Measurements from ENCODE around the gene PRKG1. TPM values are rescaled to one million over a fixed set of nuclear protein-coding genes. Genes with fewer than 3 reads are reported as not detected.

Gene PRKG1
- total RNA-seq, 1 experiment from 2014 or later, result 16.5 TPM

DNA sequence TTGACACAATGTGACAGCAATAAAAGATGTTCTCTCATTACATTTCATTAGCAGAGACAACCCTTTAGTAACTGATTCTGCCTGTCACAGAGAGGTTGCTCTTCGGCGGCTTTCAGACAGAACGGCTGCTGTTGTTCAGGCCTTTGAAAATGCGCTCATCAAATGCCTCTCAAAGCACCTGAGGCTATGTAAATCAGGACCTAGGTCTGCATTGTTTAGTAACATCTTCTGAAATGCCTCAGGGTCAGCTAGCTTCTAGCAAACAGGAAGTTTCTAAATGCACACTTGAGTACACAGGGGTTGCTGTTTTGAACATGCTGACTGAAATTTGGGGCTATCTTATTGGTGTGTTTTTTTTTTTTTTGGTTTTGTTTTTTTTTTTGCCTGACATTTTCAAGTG is 1096.5 kb downstream of the PRKG1 start:
- Mint-ChIP-seq H3K27ac (peak overlapping the region; percentile 92), H3K4me3 (peak overlapping the region; percentile 4; the same call in 1 of the 2 replicates), H3K27me3 (ENCODE audit: low read depth) (no peaks in the 10 kb centered on the region), H3K4me1 (peaks cover 37% of the 10 kb centered on the region), H3K36me3 (peaks cover 29% of the 10 kb centered on the region), H3K9me3 (peaks cover 28% of the 10 kb centered on the region)
- DNase-seq (ENCODE audit: low spot score), result no peak
- ATAC-seq, result peak; percentile 96
- CTCF ChIA-PET, result no interaction called here
- POLR2A ChIA-PET, result no interaction called here
- TF ChIP-seq, protein P1, sequence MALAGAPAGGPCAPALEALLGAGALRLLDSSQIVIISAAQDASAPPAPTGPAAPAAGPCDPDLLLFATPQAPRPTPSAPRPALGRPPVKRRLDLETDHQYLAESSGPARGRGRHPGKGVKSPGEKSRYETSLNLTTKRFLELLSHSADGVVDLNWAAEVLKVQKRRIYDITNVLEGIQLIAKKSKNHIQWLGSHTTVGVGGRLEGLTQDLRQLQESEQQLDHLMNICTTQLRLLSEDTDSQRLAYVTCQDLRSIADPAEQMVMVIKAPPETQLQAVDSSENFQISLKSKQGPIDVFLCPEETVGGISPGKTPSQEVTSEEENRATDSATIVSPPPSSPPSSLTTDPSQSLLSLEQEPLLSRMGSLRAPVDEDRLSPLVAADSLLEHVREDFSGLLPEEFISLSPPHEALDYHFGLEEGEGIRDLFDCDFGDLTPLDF (CRISPR knock-in tag; IDR thresholded peaks at IDR 0.05), result no peak
- TF ChIP-seq, protein P2, sequence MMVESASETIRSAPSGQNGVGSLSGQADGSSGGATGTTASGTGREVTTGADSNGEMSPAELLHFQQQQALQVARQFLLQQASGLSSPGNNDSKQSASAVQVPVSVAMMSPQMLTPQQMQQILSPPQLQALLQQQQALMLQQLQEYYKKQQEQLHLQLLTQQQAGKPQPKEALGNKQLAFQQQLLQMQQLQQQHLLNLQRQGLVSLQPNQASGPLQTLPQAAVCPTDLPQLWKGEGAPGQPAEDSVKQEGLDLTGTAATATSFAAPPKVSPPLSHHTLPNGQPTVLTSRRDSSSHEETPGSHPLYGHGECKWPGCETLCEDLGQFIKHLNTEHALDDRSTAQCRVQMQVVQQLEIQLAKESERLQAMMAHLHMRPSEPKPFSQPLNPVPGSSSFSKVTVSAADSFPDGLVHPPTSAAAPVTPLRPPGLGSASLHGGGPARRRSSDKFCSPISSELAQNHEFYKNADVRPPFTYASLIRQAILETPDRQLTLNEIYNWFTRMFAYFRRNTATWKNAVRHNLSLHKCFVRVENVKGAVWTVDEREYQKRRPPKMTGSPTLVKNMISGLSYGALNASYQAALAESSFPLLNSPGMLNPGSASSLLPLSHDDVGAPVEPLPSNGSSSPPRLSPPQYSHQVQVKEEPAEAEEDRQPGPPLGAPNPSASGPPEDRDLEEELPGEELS (CRISPR knock-in tag; IDR thresholded peaks at IDR 0.05), result peak; percentile 30; the same call in 1 of the 2 replicates

DNA sequence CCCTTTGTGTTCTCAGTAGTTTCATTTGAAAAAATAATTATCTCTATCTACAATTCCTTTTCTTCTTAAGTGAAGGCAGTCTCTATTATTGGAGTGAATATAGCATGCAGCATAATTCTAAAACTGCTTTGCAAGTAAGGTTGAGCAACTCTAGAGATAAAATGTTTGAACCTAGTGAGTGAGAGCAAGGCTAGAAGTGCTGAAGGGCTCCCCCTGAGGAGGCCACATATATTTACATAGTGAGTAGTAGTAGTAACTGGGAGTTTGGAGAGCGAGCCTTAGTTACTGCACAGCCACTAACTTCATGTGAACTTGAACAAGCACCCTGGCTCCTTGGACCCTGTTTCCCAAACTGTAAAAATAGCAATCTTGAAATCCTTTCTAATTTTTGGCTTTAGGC is 1098.3 kb downstream of the PRKG1 start:
- TF ChIP-seq, protein P3, sequence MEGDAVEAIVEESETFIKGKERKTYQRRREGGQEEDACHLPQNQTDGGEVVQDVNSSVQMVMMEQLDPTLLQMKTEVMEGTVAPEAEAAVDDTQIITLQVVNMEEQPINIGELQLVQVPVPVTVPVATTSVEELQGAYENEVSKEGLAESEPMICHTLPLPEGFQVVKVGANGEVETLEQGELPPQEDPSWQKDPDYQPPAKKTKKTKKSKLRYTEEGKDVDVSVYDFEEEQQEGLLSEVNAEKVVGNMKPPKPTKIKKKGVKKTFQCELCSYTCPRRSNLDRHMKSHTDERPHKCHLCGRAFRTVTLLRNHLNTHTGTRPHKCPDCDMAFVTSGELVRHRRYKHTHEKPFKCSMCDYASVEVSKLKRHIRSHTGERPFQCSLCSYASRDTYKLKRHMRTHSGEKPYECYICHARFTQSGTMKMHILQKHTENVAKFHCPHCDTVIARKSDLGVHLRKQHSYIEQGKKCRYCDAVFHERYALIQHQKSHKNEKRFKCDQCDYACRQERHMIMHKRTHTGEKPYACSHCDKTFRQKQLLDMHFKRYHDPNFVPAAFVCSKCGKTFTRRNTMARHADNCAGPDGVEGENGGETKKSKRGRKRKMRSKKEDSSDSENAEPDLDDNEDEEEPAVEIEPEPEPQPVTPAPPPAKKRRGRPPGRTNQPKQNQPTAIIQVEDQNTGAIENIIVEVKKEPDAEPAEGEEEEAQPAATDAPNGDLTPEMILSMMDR (IDR thresholded peaks at IDR 0.05), result no peak
- TF ChIP-seq CREB1 (CRISPR knock-in tag; IDR thresholded peaks at IDR 0.05) (no peak), ESRRA (CRISPR knock-in tag; IDR thresholded peaks at IDR 0.05; ENCODE audit: borderline replicate concordance) (no peak), SP1 (CRISPR knock-in tag; conservative IDR thresholded peaks at IDR 0.05) (no peak), SOX15 (CRISPR knock-in tag; IDR thresholded peaks at IDR 0.05) (no peak), RORB (CRISPR knock-in tag; IDR thresholded peaks at IDR 0.05) (no peak), ELF4 (CRISPR knock-in tag; IDR thresholded peaks at IDR 0.05; ENCODE audit: low read depth) (no peak), JAZF1 (CRISPR knock-in tag; IDR thresholded peaks at IDR 0.05) (no peak), IRF2 (CRISPR knock-in tag; IDR thresholded peaks at IDR 0.05; ENCODE audit: borderline replicate concordance, low read depth) (no peak), ZNF138 (CRISPR knock-in tag; conservative IDR thresholded peaks at IDR 0.05) (no peak), TP53 (CRISPR knock-in tag; IDR thresholded peaks at IDR 0.05) (no peak)
- TF ChIP-seq, protein P4, sequence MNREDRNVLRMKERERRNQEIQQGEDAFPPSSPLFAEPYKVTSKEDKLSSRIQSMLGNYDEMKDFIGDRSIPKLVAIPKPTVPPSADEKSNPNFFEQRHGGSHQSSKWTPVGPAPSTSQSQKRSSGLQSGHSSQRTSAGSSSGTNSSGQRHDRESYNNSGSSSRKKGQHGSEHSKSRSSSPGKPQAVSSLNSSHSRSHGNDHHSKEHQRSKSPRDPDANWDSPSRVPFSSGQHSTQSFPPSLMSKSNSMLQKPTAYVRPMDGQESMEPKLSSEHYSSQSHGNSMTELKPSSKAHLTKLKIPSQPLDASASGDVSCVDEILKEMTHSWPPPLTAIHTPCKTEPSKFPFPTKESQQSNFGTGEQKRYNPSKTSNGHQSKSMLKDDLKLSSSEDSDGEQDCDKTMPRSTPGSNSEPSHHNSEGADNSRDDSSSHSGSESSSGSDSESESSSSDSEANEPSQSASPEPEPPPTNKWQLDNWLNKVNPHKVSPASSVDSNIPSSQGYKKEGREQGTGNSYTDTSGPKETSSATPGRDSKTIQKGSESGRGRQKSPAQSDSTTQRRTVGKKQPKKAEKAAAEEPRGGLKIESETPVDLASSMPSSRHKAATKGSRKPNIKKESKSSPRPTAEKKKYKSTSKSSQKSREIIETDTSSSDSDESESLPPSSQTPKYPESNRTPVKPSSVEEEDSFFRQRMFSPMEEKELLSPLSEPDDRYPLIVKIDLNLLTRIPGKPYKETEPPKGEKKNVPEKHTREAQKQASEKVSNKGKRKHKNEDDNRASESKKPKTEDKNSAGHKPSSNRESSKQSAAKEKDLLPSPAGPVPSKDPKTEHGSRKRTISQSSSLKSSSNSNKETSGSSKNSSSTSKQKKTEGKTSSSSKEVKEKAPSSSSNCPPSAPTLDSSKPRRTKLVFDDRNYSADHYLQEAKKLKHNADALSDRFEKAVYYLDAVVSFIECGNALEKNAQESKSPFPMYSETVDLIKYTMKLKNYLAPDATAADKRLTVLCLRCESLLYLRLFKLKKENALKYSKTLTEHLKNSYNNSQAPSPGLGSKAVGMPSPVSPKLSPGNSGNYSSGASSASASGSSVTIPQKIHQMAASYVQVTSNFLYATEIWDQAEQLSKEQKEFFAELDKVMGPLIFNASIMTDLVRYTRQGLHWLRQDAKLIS (CRISPR knock-in tag; IDR thresholded peaks at IDR 0.05; ENCODE audit: borderline replicate concordance), result no peak
- TF ChIP-seq, protein P5, sequence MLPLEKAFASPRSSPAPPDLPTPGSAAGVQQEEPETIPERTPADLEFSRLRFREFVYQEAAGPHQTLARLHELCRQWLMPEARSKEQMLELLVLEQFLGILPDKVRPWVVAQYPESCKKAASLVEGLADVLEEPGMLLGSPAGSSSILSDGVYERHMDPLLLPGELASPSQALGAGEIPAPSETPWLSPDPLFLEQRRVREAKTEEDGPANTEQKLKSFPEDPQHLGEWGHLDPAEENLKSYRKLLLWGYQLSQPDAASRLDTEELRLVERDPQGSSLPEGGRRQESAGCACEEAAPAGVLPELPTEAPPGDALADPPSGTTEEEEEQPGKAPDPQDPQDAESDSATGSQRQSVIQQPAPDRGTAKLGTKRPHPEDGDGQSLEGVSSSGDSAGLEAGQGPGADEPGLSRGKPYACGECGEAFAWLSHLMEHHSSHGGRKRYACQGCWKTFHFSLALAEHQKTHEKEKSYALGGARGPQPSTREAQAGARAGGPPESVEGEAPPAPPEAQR (CRISPR knock-in tag; IDR thresholded peaks at IDR 0.05), result no peak
- TF ChIP-seq, protein P6, sequence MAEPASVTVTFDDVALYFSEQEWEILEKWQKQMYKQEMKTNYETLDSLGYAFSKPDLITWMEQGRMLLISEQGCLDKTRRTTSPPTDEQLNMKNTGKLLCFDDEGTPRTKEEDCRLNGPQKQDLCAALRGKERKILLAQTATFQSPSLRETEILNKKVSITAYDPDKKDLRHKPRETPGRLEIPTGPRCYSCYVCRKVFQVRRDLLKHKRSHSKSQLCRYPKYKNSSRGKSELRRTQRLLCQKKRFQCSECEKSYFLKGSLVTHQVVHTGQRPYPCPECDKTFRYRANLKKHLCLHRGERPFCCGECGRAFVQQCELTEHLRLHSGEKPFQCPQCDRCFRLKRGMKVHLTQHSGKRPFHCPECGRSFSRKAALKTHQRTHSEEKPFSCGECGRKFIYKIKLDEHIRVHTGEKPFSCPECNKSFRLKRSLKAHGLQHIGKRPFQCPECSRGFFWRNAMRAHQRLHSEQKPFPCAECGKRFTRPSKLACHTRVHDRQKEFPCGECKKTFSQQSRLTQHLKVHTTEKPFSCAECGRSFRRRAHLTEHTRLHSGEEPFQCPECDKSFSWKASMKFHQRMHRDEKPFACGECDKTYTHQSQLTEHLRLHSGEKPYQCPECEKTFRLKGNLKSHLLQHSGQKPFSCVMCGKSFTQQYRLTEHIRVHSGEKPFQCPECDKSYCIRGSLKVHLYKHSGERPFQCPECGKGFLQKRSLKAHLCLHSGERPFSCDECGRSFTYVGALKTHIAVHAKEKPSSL (CRISPR knock-in tag; conservative IDR thresholded peaks at IDR 0.05), result no peak
- TF ChIP-seq, protein P7, sequence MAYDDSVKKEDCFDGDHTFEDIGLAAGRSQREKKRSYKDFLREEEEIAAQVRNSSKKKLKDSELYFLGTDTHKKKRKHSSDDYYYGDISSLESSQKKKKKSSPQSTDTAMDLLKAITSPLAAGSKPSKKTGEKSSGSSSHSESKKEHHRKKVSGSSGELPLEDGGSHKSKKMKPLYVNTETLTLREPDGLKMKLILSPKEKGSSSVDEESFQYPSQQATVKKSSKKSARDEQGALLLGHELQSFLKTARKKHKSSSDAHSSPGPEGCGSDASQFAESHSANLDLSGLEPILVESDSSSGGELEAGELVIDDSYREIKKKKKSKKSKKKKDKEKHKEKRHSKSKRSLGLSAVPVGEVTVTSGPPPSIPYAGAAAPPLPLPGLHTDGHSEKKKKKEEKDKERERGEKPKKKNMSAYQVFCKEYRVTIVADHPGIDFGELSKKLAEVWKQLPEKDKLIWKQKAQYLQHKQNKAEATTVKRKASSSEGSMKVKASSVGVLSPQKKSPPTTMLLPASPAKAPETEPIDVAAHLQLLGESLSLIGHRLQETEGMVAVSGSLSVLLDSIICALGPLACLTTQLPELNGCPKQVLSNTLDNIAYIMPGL (CRISPR knock-in tag; IDR thresholded peaks at IDR 0.05), result no peak
- TF ChIP-seq, protein P8, sequence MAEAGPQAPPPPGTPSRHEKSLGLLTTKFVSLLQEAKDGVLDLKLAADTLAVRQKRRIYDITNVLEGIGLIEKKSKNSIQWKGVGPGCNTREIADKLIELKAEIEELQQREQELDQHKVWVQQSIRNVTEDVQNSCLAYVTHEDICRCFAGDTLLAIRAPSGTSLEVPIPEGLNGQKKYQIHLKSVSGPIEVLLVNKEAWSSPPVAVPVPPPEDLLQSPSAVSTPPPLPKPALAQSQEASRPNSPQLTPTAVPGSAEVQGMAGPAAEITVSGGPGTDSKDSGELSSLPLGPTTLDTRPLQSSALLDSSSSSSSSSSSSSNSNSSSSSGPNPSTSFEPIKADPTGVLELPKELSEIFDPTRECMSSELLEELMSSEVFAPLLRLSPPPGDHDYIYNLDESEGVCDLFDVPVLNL (CRISPR knock-in tag; IDR thresholded peaks at IDR 0.05; ENCODE audit: borderline replicate concordance, low read depth), result no peak
- peaks cover 42% of the 10 kb centered on the region for H3K9me3 Mint-ChIP-seq
- H3K27ac Mint-ChIP-seq, result no peak overlapping the region
- CTCF ChIA-PET, result interaction anchor here (1.2 kb wide), 1 partner anchor 143 kb away, joined by 3 read pairs; no protein-coding TSS in a partner anchor
- DNase-seq (ENCODE audit: low spot score), result no peak
- no peak overlapping the region for H3K4me3 Mint-ChIP-seq
- H3K36me3 Mint-ChIP-seq, result peaks cover 41% of the 10 kb centered on the region
- POLR2A ChIA-PET, result no interaction called here
- peak; percentile 86 for ATAC-seq
- H3K4me1 Mint-ChIP-seq, result peaks cover 35% of the 10 kb centered on the region
- no peaks in the 10 kb centered on the region for H3K27me3 Mint-ChIP-seq (ENCODE audit: low read depth)

Measured in WTC11 (cell line).